B cell (primary cell): ENCODE measurements around the gene HTR7. TPM values are rescaled to one million over a fixed set of nuclear protein-coding genes. Genes with fewer than 3 reads are reported as not detected.

Experiments used
- ATAC-seq: fragments of 200-7000 bp; cut with Tn5 transposase; one replicate; pipeline ENCODE4 v1.10.0; 2021; ENCODE audit warnings: low read depth, mild to moderate bottlenecking, moderate number of reproducible peaks, moderate library complexity
- CTCF ChIA-PET: fragments of 350-600 bp; sonication (Branson Sonifier 250); formaldehyde crosslinking; loops from one replicate; lab custom pipeline; 2021; ENCODE audit warnings: antibody characterized with exemption, inconsistent platforms; lab: Charles Lee
- POLR2A ChIA-PET: fragments of 350-600 bp; sonication (Branson Sonifier 250); formaldehyde crosslinking; loops from one replicate; lab custom pipeline; 2021; ENCODE audit warnings: antibody characterized with exemption; lab: Charles Lee
- DNase-seq: peaks from one replicate; pipeline ENCODE4 v3.0.0; 2013
- H2AFZ ChIP-seq: 2 replicates; pipeline ENCODE4 v1.6.1; 2012; ENCODE audit warnings: mild to moderate bottlenecking, low read depth, low read length; ENCODE audit not compliant: insufficient read depth, poor library complexity, severe bottlenecking
- H3K27ac ChIP-seq, 2 donors: 1 replicate in 1 of 2; 2 replicates in 1 of 2; pipeline ENCODE4 v1.5.1; 2012 to 2013; ENCODE audit warnings: low read length in 2 of 2, mild to moderate bottlenecking in 2 of 2, moderate library complexity in 1 of 2
- H3K27me3 ChIP-seq, 4 experiments: fragments of 200-600 bp in 1 of 4; sonication (generic) in 1 of 4; replicated peaks in 1 of 4; 1 replicate in 2 of 4; 2 replicates in 2 of 4; pipeline versions ENCODE4 v1.6.1 to v1.7.0; 2013 to 2016; ENCODE audit warnings: low read length in 3 of 4, mild to moderate bottlenecking in 2 of 4, mixed read lengths in 1 of 4, moderate library complexity in 1 of 4; ENCODE audit not compliant: insufficient read depth in 4 of 4, control insufficient read depth in 3 of 4; ENCODE audit errors: control extremely low read depth in 1 of 4
- H3K36me3 ChIP-seq, 2 experiments: replicated peaks in 1 of 2; 1 replicate in 1 of 2; 2 replicates in 1 of 2; pipeline versions ENCODE4 v1.6.1 to v1.7.1; 2013; ENCODE audit warnings: low read length in 1 of 2; ENCODE audit not compliant: insufficient read depth in 2 of 2, control insufficient read depth in 1 of 2; ENCODE audit errors: control extremely low read depth in 1 of 2, extremely low read depth in 1 of 2
- H3K4me1 ChIP-seq, 2 donors: fragments of 200-600 bp in 1 of 2; sonication (generic) in 1 of 2; 1 replicate in 1 of 2; 2 replicates in 1 of 2; pipeline versions ENCODE4 v1.5.1 to v1.6.1; 2013 to 2017; ENCODE audit warnings: low read length in 2 of 2; ENCODE audit not compliant: control insufficient read depth in 2 of 2, insufficient read depth in 2 of 2
- H3K4me2 ChIP-seq: replicated peaks from 2 replicates; pipeline ENCODE3; 2012; ENCODE audit warnings: mild to moderate bottlenecking, low read depth, low read length; ENCODE audit not compliant: poor library complexity, severe bottlenecking
- H3K4me3 ChIP-seq, 5 experiments: fragments of 200-600 bp in 1 of 5; sonication (generic) in 1 of 5; 1 replicate in 3 of 5; 2 replicates in 2 of 5; pipeline versions ENCODE4 v1.5.1 to v1.7.0; 2011 to 2016; ENCODE audit warnings: low read length in 4 of 5, mild to moderate bottlenecking in 4 of 5, low read depth in 2 of 5, control low read depth in 1 of 5, moderate library complexity in 1 of 5; ENCODE audit not compliant: insufficient read depth in 1 of 5; ENCODE audit errors: control extremely low read depth in 1 of 5, extremely low read depth in 1 of 5
- H3K79me2 ChIP-seq: fragments of 200-600 bp; sonication (generic); one replicate; pipeline ENCODE4 v1.6.0; 2016; ENCODE audit warnings: low read length; ENCODE audit not compliant: control insufficient read depth, insufficient read depth
- H3K9ac ChIP-seq: fragments of 200-600 bp; sonication (generic); 2 replicates; pipeline ENCODE4 v1.6.1; 2017; ENCODE audit warnings: mild to moderate bottlenecking, low read length, moderate library complexity
- H3K9me3 ChIP-seq, 3 donors: one replicate each; pipeline versions ENCODE4 v1.6.1 to v1.7.1; 2013; ENCODE audit warnings: low read length in 2 of 3; ENCODE audit not compliant: control insufficient read depth in 2 of 3, insufficient read depth in 1 of 3; ENCODE audit errors: control extremely low read depth in 1 of 3
- H4K20me1 ChIP-seq: 2 replicates; pipeline ENCODE4 v1.6.0; 2012; ENCODE audit warnings: mild to moderate bottlenecking, low read length; ENCODE audit not compliant: insufficient read depth, control insufficient read depth, poor library complexity, severe bottlenecking
- H3K27ac Mint-ChIP-seq: one replicate; pipeline ENCODE4 v1.8.0; 2021; ENCODE audit warnings: mixed read lengths
- H3K27me3 Mint-ChIP-seq: one replicate; pipeline ENCODE4 v1.8.0; 2021; ENCODE audit warnings: mixed read lengths
- H3K4me1 Mint-ChIP-seq: one replicate; pipeline ENCODE4 v1.8.0; 2021; ENCODE audit warnings: mixed read lengths
- H3K4me3 Mint-ChIP-seq: one replicate; pipeline ENCODE4 v1.8.0; 2021; ENCODE audit warnings: mixed read lengths
- H3K9me3 Mint-ChIP-seq: one replicate; pipeline ENCODE4 v1.8.0; 2022; ENCODE audit warnings: mixed read lengths; ENCODE audit not compliant: insufficient read depth
- EZH2 ChIP-seq: IDR thresholded peaks from 2 replicates; pipeline ENCODE4 v1.6.1; 2012; ENCODE audit warnings: borderline replicate concordance, low read depth, mild to moderate bottlenecking, moderate library complexity, low read length; ENCODE audit not compliant: insufficient read depth, poor library complexity, severe bottlenecking
- WGBS: methylation state at CpG from one replicate; pipeline ENCODE4 v1.1.5; 2013; ENCODE audit warnings: missing lambda C conversion rate; ENCODE audit not compliant: insufficient coverage; 5-methylcytosine and 5-hydroxymethylcytosine counted together
- intact Hi-C: fragments of 100-400 bp; cut with micrococcal nuclease; formaldehyde crosslinking; loops from one replicate; pipeline ENCODE4 v1.10.0; 2022
- polyA plus RNA-seq: library from polyadenylated mRNA; depleted of rRNA; stranded (reverse); fragments of >200 nt; gene quantifications from 2 replicates; pipeline ENCODE4 v1.2.3, GENCODE V29; 2012
- total RNA-seq, 2 donors: library from RNA; stranded (reverse); fragments of 120-200 nt in 1 of 2; gene quantifications; 1 replicate in 1 of 2; 2 replicates in 1 of 2; pipeline versions ENCODE4 v1.2.3 to v1.2.4, GENCODE V29; 2013 to 2022
- TF ChIP-seq, protein P1 (sequence below): fragments of 200-600 bp; IDR thresholded peaks from one replicate; pipeline ENCODE4 v1.8.0; 2022; ENCODE audit warnings: antibody characterized with exemption, mild to moderate bottlenecking

Gene HTR7
- total and polyA plus RNA-seq, 2 donors (not counting 1 experiment from before 2014, with no cell fraction given), result 0.03 TPM; not detected in 1

DNA sequence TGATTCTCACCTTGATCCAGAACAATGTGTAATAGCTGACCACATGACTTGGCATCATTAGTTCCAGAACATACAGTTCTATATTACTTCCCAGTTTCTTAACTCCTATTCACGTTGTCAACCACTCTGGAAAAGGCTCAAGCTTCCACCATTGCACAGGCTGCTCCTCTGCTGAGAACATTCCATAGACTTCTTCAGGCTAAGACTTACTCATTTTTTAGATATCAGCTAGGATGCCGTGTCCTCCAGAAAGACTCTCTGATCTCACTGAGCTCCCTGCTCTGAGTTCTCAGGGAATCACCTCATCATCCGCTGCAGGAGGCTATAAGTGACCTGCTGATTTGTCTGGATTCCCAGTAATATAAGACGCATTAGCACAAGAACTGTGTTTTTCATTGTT is 73.1 kb downstream of the HTR7 start:
- Histone ChIP-seq H3K9me3 (no peaks in the 10 kb centered on the region), H3K27ac (no peak overlapping the region), H3K36me3 (no peaks in the 10 kb centered on the region), H2AFZ (no peak overlapping the region), H4K20me1 (no peaks in the 10 kb centered on the region), H3K9ac (no peak overlapping the region), H3K79me2 (no peaks in the 10 kb centered on the region), H3K4me3 (no peak overlapping the region), H3K4me2 (no peak overlapping the region), H3K4me1 (peaks cover 3 to 6% of the 10 kb centered on the region in 2 donors), H3K27me3 (peaks cover 0 to 5% (median 0%) of the 10 kb centered on the region in 4 experiments)
- no peak for TF ChIP-seq EZH2
- TF ChIP-seq, protein P1, sequence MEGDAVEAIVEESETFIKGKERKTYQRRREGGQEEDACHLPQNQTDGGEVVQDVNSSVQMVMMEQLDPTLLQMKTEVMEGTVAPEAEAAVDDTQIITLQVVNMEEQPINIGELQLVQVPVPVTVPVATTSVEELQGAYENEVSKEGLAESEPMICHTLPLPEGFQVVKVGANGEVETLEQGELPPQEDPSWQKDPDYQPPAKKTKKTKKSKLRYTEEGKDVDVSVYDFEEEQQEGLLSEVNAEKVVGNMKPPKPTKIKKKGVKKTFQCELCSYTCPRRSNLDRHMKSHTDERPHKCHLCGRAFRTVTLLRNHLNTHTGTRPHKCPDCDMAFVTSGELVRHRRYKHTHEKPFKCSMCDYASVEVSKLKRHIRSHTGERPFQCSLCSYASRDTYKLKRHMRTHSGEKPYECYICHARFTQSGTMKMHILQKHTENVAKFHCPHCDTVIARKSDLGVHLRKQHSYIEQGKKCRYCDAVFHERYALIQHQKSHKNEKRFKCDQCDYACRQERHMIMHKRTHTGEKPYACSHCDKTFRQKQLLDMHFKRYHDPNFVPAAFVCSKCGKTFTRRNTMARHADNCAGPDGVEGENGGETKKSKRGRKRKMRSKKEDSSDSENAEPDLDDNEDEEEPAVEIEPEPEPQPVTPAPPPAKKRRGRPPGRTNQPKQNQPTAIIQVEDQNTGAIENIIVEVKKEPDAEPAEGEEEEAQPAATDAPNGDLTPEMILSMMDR, result no peak
- WGBS, result 62% methylated on average over 3 of the region's 4 CpGs
- DNase-seq, result no peak
- no peak overlapping the region for H3K27ac Mint-ChIP-seq
- CTCF ChIA-PET, result no interaction called here
- no peak for ATAC-seq
- H3K9me3 Mint-ChIP-seq, result no peaks in the 10 kb centered on the region
- POLR2A ChIA-PET, result no interaction called here
- H3K4me1 Mint-ChIP-seq, result peaks cover 13% of the 10 kb centered on the region
- H3K4me3 Mint-ChIP-seq, result no peak overlapping the region
- intact Hi-C loops, result no loop called here
- peaks cover 4% of the 10 kb centered on the region for H3K27me3 Mint-ChIP-seq

DNA sequence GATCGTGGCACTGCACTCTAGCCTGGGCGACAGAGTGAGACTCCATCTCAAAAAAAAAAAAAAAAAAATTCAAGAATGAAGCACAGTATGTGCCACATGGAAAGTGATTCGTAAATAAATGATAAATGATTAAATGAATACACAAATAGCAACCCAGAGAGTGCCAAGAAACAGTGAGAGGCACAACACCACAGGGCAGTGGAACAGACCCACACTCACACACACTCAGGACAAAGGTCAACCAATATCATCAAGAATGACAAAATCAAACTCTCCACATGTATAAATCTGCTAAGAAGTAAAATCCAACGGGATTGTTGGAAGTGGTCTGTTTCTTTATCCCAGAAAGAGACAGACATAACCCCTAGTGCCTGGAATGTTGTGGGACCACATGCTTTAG is 77.4 kb downstream of the HTR7 start:
- H3K4me3 ChIP-seq, result no peak overlapping the region
- ATAC-seq (no peak), DNase-seq (no peak)
- no peaks in the 10 kb centered on the region for H3K9me3 ChIP-seq
- H3K36me3 ChIP-seq, result no peaks in the 10 kb centered on the region
- no peak overlapping the region for H3K4me3 Mint-ChIP-seq
- no peak overlapping the region for H3K27ac Mint-ChIP-seq
- no peak overlapping the region for H3K4me2 ChIP-seq
- peaks cover 7% of the 10 kb centered on the region for H3K27me3 Mint-ChIP-seq
- TF ChIP-seq EZH2, result no peak
- TF ChIP-seq, protein P1, result no peak
- no peaks in the 10 kb centered on the region for H3K9me3 Mint-ChIP-seq
- H4K20me1 ChIP-seq, result no peaks in the 10 kb centered on the region
- H3K27me3 ChIP-seq, result peaks cover 0 to 8% (median 0%) of the 10 kb centered on the region in 4 experiments
- CTCF ChIA-PET, result no interaction called here
- no peak overlapping the region for H3K9ac ChIP-seq
- POLR2A ChIA-PET, result interaction anchor here (0.7 kb wide), 1 partner anchor 14 kb away, joined by 5 read pairs; no protein-coding TSS in a partner anchor
- WGBS, result no CpG with 5 or more reads among the region's 4 CpGs
- no peak overlapping the region for H3K27ac ChIP-seq
- intact Hi-C loops, result no loop called here
- H3K4me1 ChIP-seq, result no peaks in the 10 kb centered on the region
- H3K79me2 ChIP-seq, result no peaks in the 10 kb centered on the region
- H2AFZ ChIP-seq, result no peak overlapping the region
- H3K4me1 Mint-ChIP-seq, result no peaks in the 10 kb centered on the region
